ENCODE data around the gene ROPN1.

Gene ROPN1

DNA sequence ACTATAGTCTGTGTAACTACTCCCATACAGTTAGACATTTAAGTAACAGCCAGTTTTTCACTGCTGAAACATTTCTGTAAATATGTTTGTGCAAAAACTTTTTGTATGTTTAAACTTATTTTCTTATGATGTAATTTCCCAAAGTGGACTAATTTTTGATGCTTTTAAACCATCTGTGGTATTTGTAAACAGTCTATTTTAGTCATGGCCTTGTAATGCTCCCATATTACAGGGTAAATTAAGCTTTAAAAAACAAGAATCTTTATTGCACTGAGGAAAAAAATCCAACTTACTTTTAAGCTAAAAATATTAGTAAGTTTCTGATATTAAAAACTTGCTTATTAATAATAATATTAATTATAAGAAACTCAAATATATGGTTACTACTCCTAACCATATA lies 44.4 kb downstream of the ROPN1 start:
- DNase-seq, result no peak

DNA sequence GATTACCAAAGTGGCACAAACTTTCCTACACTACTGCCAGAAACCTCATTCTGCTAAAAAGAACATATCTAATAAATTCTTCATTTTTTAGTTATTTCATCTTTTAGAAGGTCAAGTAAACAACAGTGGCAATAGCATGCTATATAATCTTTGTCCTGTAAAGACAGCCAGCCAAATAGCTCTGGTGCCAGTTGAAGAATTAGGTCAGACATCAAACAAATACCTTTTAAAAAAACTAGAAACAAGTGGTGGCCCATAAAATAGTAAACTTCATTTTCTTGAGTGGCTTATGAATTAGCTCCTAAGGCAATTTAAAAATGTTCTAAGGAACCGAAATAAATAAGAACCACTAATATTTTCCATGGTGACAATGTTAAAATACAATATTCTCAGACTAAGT lies 50.4 kb downstream of the ROPN1 start:
- DNase-seq, result no peak

DNA sequence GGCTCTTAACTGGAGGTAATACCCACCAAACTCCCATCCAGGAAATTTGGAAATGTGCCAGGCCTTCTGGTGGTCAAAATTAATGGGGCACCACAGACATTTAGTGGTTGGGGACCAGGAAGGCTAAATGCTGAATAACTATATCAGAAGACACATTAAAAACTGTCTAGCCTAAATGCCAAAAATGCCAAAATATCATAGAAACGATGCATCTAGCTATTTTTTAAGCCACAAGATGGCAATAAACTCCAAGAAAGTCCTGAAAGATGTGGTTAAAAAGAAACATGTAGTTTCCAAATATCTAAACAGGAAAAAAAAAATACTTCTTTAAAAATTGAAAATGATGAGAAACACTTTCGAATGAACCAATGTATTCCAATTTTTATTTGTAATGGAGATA lies 50.8 kb downstream of the ROPN1 start:
- no peak for DNase-seq

DNA sequence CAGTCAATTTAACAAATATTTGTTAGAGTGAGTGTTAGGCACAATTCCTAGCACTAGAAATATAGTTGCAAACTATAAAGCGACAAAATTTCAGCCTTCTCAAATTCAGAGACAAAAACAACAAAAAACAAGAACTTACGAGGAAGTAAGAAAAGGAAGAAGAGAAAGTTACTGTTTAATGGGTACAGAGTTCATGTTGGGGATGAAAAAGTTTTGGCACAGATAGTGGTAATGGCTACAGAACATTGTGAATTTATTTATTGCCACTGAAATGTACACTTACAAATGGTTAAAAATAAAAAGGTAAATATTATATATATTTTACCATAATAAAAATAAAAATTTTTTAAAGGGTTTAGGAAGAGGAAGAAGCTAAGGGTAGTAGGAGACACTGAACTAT lies 52.2 kb downstream of the ROPN1 start:
- DNase-seq, result no peak

DNA sequence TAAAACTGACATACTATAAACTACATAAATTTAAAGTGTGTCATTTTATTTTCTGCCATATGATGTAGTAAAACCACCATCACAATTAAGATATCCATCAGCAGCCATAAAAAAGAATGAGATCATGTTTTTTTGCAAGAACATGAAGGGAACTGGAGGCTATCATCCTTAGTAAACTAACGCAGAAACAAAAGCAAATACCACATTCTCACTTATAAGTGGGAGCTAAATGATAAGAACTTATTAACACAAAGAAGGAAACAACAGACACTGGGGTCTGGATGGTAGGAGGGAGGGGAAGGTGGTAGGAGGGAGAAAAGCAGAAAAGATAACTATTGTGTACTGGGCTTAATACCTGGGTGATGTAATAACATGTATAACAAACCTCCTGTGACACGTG lies 55.5 kb downstream of the ROPN1 start:
- no peak for DNase-seq

DNA sequence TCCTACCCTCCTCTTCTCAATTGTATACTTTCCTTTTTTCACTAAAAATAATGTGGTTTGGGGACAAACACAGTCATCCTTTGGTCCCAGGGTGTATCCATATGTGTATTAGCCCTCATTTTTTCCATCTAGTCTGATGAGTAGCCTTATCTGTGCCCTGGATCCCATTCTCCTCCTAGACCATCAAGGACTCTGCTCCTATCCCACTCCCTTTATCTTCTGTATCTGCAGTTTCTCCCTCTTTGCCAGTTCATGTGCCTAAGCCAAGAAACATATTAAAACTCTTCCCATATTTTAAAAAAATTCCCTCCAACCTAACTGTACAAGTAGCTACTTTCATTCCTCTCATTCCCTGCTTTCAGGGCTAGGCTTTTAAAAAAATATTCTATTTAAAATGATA lies 56.1 kb downstream of the ROPN1 start:
- no peak for DNase-seq

DNA sequence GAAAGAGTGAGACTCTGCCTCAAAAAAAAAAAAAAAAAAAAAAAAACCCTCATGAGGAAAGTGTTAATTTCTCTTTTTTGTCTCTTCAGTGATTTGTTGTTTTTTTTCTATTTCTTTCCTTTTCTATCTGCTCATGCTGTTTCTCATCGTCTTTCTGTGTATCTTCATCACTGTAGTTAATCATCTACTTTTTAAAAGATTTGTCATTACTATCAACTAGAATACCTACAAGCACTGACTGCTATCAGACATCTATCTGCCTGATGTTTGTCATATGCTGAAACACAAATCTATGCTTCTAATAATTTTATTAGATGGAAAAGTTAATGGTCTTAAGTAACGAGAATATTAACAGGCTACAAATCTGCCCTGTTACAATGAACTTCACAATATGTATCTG lies 57.7 kb downstream of the ROPN1 start:
- no peak for DNase-seq

DNA sequence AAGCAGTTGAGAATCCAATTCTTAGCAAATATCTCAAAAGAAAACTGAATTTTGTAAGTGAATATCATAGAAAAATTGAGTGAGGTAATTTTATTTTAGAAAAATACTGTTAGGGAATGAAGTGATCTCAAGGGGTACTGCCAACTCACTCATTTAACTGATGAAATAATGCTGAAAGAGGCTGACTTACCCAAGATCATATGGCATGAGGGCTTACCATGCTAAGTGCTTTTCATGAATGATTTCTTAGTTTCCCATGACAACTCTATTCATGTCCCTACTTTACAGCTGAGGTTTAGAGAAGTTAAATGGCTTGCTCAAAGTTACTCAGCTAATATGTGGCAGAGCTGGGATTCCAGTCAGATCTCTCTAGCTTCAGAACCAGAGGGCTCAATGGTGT lies 61.5 kb downstream of the ROPN1 start:
- DNase-seq, result no peak

DNA sequence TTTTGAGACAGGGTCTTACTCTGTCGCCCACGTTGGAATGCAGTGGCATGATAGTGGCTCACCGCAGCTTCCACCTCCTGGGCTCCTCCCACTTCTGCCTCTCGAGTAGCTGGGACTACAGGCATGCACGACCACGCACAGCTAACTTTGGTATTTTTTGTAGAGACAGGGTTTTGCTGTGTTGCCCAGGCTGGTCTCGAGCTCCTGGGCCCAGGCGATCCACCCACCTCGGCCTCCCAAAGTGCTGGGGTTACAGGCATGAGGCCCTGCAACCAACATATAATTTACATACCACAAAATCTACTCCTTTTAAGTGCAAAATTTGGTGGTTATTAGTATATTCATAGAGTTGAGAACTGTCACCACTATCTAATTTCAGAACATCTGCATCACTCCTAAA lies 62.6 kb downstream of the ROPN1 start:
- DNase-seq, result no peak

DNA sequence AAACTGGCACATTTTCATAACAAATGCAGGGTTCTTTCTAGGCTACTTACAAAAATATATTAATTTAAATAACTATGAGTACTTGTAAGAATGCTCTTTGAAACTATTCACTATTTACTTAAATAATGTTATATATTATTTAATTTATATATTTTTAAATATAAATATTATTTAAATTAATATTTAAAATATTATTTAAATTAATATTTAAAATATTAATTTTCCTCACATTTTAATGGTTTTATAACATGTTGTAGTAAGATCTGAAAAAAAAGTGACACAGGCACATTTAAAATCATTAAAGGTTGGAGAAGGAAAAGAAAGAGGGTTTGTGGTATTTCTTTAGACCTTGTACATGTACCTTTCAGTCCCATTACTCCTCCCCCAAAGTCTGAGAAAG lies 65.5 kb downstream of the ROPN1 start:
- DNase-seq, result no peak

DNA sequence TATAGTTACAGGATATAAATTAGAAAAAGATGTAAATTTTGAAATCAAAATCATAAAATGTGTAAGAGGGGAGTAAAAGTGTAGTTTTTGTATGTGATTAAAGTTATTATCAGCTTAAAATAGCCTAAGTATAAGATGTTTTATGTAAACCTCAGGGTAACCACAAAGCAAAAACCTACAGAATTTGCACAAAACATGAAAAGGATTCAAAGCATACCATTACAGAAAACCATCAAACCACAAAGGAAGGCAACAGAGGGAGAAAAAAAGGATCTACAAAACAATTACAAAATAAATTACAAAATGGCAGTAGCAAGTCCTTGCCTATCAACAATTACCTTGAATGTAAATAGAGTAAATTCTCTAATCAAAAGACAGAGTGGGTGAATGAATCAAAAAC lies 71.1 kb downstream of the ROPN1 start:
- no peak for DNase-seq

DNA sequence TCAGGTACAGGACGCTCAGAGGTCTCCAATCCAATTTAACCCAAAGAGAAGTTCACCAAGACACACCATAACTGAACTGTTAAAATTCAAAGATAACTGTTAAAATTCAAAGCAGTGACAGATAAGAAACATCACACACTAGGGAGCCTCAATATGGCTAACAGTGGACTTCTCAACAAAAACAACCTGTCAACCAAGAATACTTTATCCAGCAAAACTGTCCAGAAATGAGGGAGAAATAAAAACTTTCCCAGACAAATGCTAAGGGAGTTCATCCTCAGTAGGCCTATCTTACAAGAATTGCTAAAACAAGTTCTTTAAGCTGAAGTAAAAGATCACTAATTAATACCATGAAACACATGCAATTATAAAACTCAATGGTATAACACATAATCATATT lies 71.5 kb downstream of the ROPN1 start:
- no peak for DNase-seq

DNA sequence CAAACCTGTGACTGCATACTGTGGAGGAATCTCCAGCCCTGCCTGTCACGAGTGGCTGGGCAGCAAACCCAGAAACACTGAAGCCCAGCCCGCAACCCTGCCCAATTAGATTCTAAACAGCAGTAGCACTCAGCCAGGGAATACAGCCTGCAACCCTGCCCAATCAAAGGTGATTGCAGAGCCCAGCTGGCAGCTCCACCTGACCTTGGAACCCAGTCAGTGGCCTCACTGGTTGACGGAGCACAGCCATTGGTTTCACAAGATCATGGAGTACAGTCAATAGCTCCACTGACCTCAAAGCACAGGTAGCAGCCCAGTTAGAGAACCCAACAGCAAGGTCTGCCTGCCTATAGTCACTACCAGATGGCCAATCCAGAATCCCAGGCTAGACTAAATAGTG lies 72.6 kb downstream of the ROPN1 start:
- DNase-seq, result no peak
